GM19043 (cell line): ENCODE data around the gene MTMR2.
"Not testable (repeated sequence)": the region's sequence is repeated elsewhere in the genome, so short reads cannot be mapped to it uniquely, and the experiment has no call there.

Experiments used
- ATAC-seq: cut with Tn5 transposase; IDR thresholded peaks from one replicate; pipeline ENCODE4 v1.9.1; 2021; ENCODE audit warnings: low read depth; ENCODE audit not compliant: unreplicated experiment

The MTMR2 gene

DNA sequence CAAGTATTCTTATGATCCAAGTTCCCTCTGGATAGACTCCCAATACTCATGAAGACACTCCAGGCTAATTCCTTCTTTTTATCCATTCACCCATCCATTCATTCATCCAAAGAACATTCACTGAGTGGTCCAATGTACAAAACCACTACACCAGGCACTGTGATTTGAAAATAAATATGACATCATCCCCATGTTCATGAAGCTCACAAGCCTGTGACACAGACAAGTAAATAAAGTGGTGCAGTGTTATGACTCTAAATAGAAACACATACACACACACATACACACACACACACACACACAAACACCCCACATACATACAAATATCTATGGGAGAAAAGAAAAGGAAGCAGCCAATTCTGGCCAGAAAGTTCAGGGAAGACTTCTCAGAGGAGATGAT lies 35.5 kb downstream of the MTMR2 start:
- no peak for ATAC-seq

DNA sequence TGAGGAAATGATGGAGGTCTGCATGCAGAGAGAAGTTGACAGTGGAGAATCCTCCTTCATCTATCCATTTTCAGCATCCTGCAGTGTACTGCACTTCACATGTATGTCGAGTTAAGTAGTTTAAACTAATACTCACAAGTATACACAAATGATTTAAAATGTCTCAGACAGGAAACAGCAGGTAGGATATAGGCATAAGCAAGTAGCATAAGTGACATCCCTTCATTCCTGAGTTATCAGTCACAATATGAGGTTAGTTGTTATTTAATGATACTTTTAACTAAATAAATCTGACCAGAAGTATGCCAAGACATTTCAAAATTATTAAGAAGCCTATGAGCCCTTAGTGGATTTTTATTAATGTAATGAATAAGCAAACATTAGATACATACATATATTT lies 37.4 kb downstream of the MTMR2 start:
- ATAC-seq, result no peak

DNA sequence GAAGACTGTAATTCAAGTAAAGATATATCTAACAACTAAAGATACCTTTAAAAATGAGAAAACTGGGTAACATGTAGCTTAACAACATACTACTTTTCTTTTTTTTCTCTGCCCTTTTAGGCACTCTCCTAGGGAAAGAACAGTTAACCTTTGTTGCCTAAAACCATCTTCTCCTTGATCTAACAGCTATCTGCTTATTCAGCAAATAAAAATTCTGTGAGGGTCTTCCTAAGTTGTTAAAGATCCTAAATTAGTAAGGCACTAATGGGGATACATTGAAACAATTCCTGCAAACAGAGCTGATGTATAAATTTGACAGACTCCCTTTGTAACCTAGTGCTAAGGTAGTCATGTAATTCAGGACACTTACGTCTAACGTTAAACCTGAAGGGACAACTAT lies 39.1 kb downstream of the MTMR2 start:
- no peak for ATAC-seq

DNA sequence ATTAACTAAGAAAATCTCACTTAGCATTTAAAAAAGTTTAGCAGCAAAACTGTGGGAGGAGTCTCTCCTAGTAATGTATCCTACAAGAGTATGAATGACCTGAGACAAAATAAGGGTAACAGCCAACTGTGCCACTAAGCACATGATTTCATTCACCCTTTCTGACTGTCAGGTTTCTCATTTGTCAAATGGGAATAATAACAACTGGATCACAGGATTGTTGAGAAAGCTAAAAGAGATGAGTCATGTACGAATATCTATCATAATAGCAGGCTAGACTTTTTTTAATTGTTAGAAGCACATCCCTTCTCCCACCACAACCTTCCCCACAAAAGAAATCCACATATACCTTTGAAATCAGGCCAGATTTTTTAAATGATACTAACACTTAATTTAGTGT lies 39.5 kb downstream of the MTMR2 start:
- ATAC-seq, result no peak

DNA sequence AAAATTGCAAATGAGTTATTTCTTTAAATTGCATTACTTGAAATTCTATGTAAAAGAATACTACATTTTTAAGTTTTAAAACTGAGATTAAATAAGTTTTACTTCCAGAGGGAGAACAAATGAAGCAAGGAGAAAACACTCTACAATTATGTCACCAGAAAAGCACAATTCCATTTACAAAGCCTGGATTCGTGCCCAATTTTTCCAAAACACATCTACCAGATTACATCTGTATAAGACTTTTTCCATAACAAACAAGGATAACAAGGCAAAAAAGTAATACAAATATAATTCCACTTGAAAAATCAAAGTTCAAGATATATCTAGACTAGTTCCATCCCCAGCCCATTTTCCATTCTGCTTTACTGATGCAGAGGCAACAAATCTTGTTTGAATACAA lies 40.5 kb downstream of the MTMR2 start:
- ATAC-seq, result no peak

DNA sequence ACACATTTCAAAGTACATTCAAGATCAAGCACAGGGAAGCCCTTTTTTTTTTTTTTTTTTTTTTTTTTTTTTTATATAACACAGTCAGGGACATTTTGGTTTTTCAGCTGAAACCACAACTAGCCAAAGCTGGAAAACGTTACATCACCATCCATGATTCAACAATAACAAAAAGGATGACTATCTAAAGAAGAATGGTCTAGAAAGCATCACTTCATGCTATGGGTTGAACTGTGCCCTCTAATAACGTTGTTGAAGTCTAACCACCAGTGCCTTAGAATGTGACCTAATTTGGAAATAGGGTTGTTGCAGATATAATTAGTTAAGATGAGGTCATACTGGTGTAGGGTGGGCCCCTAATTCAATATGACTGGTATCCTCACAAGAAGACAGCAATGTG lies 46.6 kb downstream of the MTMR2 start:
- ATAC-seq, result no peak

DNA sequence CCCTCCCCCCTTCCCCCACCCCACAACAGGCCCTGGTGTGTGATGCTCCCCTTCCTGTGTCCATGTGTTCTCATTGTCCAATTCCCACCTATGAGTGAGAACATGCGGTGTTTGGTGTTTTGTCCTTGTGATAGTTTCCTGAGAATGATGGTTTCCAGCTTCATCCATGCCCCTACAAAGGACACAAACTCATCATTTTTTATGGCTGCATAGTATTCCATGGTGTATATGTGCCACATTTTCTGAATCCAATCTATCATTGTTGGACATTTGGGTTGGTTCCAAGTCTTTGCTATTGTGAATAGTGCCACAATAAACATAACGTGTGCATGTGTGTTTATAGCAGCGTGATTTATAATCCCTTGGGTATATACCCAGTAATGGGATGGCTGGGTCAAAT lies 53.0 kb downstream of the MTMR2 start:
- ATAC-seq, result not testable (repeated sequence)

DNA sequence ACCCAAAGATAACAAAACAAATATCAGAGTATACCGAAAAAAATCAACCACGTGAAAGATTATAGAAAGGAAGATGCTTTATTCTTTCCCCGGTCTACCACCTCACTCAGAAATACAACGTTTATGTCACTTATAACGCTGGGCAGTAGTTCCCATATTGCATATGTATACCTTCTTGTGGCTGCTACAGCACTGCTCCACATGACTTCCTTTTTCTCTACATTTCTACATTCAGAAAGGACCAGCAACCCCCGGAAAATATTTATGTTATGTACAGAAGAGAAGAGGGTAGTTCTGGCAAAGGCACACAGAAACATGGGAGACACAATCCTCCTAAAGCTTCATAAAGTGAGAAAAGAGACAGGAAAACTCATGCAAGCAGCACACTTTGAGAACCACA lies 56.8 kb downstream of the MTMR2 start:
- no peak for ATAC-seq

DNA sequence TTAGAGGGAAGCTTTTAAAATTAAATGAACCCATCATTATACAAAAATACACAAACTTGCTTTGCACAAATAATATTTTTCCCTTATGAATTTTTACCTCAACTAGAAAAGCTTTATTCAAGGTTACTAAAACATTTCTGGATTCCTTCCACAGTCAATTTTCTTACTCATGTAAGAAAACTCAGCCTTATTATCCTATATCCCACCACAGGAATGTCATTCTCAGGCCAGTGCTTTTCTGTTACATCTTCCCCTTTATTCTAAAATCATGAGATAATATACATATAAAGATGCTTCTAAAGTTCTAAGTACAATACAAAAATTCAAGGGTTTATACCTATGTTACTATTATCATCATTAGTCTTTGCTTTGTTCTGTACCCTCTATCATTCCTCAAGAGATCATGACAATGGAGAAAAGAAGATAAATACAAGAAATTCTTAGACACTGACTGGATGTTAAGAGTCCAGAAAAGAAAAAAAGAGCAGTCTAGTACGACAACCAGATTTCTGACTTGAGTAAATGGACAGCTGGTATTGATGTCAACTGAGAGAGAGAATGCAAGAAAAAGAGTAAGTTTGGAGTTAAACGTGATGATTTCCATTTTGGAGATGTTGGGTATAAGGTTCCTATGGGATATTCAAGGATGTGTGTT lies 60.3 kb downstream of the MTMR2 start:
- ATAC-seq, result no peak

DNA sequence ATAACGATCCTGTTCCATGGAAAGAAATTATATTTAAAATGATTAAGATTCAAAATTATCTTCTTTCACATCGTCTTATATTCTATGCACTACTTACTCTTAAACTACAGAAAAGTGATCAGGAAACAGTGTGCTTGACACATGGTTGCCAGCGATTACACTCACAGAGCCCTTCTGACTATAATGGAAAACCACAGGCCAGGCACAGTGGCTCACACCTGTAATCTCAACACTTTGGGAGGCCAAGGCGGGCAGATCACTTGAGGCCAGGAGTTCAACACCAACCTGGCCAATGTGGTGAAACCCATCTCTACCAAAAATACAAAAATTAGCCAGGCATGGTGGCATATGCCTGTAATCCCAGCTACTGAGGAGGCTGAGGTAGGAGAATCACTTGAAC lies 63.9 kb downstream of the MTMR2 start:
- not testable (repeated sequence) for ATAC-seq

DNA sequence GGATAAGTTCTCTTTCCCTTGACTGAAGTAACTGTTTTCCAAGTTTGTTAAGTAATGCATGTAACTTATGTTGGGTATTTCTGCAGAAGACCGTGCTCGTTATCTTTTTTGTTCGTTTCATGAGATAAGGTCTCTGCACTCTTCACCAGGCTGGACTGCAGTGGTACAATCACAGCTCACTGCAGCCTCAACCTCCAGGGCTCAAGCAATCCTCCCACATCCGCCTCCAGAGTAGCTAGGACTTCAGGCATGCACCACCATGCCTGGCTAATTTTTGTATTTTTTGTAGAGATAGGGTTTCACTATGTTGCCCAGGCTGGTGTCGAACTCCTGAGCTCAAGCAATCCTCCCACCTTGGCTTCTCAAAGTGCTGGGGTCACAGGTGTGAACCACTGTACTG lies 69.5 kb downstream of the MTMR2 start:
- ATAC-seq, result not testable (repeated sequence)

DNA sequence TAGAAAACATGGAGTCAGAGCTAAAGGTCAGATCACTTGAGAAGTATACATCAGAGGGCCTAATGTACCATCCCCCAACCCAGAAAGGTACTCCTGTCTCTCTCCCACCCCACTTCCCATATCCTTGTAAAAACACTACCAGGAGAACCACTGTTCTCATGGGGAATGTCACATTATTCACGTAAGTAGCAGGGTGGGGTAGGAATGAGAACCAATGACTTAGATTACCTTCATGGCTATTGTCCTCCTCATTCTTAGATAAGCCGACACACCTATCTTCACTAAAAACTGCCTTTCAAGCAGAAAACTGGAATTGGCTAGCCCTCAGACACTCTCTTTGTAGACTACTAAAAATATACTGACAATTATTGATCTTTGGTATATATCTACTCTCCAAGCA lies 70.0 kb downstream of the MTMR2 start:
- ATAC-seq, result no peak

DNA sequence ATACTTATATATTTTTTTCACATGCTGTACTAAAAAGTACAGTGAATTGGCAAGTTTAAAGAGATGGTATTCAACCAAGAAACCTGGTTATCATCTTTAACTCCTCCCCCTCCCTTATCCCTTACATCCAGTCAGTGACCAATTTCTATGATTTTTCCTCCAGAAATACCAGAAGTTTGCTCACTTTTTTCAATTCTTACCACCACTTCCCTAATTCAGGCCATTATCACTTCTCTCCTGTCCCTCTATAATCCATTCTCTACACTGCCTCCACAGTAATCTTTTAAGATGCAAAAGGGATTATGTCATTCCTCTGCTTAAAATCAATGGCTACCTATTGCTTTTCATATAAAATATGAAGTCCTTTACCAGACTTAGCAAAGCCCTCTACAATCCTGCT lies 70.8 kb downstream of the MTMR2 start:
- ATAC-seq, result no peak

DNA sequence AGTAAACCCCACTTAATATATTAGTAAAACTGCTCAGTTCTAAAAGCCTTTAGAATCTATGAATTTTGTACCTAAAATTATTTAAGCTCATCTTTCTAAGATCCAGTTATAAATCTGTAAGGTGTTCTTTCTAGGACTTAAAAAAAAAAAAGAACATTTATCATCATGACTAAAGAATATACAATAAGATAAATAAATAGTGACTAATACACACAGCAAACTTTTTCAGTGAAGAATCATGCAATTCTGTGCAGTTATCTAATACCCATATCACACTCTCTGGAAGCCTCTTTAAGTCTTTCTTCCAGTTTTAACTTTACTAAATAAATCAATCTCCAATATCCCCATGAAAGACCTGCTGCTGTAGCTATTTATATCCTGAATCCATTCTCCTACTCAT lies 73.8 kb downstream of the MTMR2 start:
- no peak for ATAC-seq

DNA sequence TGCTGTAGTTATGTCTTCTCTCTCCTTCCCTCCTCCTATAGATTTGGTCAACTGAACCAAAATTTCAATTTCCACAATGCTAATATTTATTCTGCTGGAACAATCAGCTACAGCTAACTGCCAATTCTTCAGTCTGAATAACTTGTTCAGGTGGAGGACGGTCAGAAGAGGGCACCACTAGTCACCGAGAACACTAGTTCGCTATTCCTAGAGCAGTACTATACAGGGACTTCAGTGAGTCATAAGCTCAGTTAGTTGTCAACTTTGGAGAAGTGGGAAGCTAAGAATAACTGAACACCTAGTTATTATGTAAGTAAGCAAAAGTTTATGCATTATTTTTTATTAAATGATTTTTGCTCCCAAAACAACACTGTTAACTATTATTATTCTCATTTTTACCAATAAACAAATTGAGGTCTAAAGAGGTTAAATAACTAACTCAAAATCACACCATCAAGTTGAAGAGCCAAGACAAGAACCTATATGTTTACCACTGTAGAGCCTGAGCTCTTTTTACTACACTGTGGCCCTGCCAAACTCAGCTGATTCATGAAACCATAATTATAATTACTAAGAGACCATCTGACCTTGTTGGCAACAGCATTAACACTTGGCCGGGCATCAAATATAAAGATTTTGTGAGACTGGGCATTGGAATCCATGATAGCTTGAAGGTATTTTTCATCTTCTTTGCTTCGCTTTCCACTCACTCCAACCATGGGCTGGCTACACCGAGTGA lies 74.7 kb downstream of the MTMR2 start:
- peak; percentile 62 for ATAC-seq

DNA sequence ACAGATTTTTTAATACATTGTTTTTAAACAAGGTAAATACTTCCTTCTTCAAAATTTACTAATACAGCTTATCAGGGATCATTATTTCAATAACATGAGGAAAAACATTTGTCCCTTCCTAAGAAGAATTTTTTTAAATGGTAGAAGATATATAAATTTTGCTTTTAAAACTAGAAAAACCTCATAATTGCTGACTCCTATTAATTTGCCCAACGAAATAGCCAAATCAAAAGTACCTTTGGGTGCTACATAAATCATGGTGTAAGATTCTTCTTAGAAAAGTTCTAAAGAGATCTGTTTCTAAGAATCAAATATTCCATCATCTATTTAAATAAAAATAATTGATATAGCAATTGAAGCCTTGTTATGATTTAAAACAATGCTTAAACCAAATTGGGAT lies 78.7 kb downstream of the MTMR2 start:
- no peak for ATAC-seq

DNA sequence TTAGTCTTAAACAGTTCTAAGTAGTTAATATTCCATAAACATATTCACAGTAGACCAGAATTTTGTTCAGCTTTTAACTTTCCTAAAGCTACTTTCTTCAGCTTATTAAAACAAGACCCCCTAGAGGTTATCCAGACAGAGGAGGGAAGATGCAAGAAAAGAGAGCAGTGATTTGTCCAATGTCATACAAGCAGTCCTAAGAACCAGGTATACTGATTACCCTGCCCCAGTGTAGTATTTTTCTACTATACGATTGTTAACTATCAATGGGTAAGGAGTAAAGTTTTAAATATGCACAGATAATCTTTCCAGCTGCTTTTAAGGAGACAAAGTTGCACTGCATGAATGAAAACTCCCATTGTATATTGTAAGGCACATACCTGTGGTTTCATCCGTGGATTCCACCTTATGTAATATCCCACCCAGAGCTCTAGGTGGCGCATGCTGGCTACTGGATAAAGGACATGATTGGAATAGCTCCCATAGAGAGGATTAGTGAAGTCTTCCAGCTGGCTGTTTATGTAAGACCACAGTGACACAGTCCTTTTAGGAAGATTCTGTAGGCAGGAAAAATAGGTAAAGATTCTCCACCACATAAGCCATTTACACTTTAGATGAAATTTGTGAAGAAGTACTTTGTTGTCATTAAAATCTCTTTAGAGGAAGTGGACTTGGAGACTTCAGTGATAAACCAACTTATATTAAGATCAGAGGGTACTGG lies 88.0 kb downstream of the MTMR2 start:
- peak; percentile 89 for ATAC-seq

DNA sequence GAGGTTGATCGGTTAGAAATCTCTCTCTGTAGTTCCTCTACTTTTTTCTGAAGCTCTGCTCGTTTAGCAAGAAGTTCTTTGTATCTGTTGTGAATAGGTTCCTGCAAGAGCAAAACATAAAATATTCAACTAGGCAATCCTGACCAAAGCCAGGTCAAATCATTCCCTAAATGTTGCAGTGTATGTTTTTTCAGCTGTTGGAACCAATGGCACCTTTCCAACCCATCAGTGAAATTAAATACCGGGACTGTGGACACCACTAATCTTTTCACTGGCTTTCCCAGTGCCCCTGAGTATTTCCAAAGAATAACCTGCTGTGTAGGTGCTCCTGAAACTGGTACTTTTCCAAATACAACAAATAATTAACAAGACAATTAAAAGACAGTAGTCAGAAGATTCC lies 88.6 kb downstream of the MTMR2 start:
- ATAC-seq, result no peak

DNA sequence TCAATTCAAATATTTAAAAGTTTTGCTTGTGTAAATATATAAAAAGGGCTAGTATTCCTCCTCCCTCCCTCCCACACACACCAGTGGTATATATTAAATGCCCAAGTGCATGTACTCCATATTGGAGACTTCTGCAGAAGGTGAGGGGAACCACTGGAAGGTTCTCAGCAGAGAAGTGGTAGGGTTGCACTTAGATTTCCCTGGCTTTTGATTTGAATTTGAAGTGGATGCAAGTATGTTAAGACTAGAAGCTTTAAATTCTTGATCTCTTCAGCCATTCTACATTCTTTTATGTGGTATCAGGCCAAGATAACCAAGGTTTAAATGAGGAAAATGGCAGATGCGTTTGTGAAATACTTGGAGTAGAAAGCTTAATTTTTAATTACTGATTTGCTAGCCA lies 90.5 kb downstream of the MTMR2 start:
- no peak for ATAC-seq

DNA sequence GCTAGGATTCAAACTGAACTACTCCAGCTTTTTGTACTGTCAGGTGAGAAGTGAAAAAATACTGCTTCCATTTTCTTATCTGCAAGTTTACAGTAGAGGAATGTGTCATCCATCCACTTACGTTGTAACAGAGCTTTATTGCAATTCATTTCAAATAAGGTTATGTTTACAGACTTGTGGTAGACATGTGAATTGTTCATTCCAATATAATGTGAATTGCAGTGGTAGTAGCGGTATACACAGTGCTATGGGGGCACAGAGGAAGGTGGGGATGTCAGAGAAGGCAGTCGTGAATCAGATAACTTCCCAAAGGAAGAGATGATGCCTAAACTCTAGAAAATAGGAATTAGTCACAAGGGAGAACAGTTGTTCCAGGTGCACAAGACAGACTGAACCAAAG lies 91.1 kb downstream of the MTMR2 start:
- ATAC-seq, result no peak

DNA sequence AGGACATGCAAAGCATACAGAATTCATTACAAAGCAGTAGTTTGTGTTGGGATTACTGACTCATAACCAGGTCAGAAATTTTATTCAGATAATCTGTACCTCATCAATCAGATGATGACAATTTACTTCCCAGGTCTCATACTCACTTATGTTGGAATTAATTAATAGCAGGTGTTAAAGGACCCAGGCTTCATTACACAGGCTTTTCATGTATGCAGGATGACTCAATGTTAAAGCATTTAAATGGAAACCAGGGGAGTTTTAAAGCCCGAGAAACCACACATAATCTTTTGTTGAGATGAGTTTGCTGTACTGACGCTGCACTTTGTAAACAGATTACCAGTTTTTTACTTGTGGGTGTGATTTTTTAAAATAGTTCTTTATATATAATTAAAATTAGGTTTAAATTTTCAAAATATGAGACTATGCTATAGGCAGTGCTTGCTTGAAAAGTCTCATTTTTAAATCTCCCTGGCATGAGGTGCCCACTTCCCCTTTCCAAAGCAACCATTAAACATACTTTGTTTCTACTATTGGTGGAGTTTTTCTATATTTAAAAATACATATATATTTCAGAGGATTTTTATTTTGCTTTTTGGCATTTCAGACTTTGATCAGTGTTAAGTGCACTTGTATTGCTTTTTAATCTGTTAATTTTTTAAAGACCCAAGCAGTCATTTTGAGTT lies 92.6 kb downstream of the MTMR2 start:
- no peak for ATAC-seq
